A549 (cell line): ENCODE results near the gene FKBP2. TPM values are rescaled to one million over a fixed set of nuclear protein-coding genes. Genes with fewer than 3 reads are reported as not detected.

Experiments used
- ATAC-seq, 2 experiments: fragments of 200-7000 bp in 1 of 2; fragments of >200 bp in 1 of 2; cut with Nextera tagmentation in 1 of 2; cut with Tn5 transposase in 1 of 2; 3 replicates each; pipeline versions ENCODE4 v1.8.0 to v1.9.1; 2018 to 2020; ENCODE audit warnings: mild to moderate bottlenecking in 1 of 2, moderate library complexity in 1 of 2
- CTCF ChIA-PET: fragments of 300-600 bp; sonication (Branson Sonifier 250); formaldehyde crosslinking; extraction: SDS; loops from one replicate; lab custom pipeline; 2021; ENCODE audit warnings: antibody characterized with exemption, inconsistent platforms; lab: Yijun Ruan, JAX
- POLR2A ChIA-PET: fragments of 350-600 bp; formaldehyde crosslinking; extraction: SDS; loops from one replicate; lab custom pipeline; 2021; ENCODE audit warnings: antibody characterized with exemption, inconsistent platforms; lab: Yijun Ruan, JAX
- DNase-seq, 2 experiments: peaks; one replicate each; pipeline versions ENCODE4 v3.0.0 to v3.0.0-alpha.2; 2011 to 2016; ENCODE audit warnings: low read depth in 1 of 2, low spot score in 1 of 2
- FAIRE-seq: peaks from 2 replicates; lab custom pipeline; 2011; peaks lifted over from hg19 to GRCh38; lab: Jason Lieb, UNC
- H3K27ac ChIP-seq, 2 experiments: fragments of >200 bp; sonication (Bioruptor Twin); formaldehyde crosslinking; 3 replicates each; pipeline ENCODE4 v1.5.1; 2016 to 2017
- H3K4me1 ChIP-seq: fragments of >200 bp; sonication (Bioruptor Twin); formaldehyde crosslinking; 3 replicates; pipeline ENCODE4 v1.6.1; 2016
- H3K4me2 ChIP-seq: fragments of >200 bp; sonication (Bioruptor Twin); formaldehyde crosslinking; 3 replicates; pipeline ENCODE4 v1.6.1; 2016
- H3K4me3 ChIP-seq: fragments of >200 bp; sonication (Bioruptor Twin); formaldehyde crosslinking; 3 replicates; pipeline ENCODE4 v1.5.1; 2016
- H3K9me3 ChIP-seq: fragments of >200 bp; sonication (Bioruptor Twin); formaldehyde crosslinking; 3 replicates; pipeline ENCODE4 v1.6.1; 2016
- BHLHE40 ChIP-seq: IDR thresholded peaks from 2 replicates; pipeline ENCODE4 v1.6.1; 2012; ENCODE audit warnings: low read depth, low read length, inconsistent platforms
- CHD4 ChIP-seq: fragments of 200-600 bp; sonication (generic); IDR thresholded peaks from 2 replicates; pipeline ENCODE4 v1.6.1; 2016; ENCODE audit warnings: antibody characterized with exemption, mild to moderate bottlenecking, borderline replicate concordance
- EHF ChIP-seq: fragments of 250-450 bp; sonication (Bioruptor Pico); IDR thresholded peaks from 2 replicates; pipeline ENCODE4 v1.5.0; 2020; ENCODE audit warnings: mild to moderate bottlenecking
- JUNB ChIP-seq: fragments of >200 bp; sonication (Bioruptor Twin); formaldehyde crosslinking; IDR thresholded peaks from 2 replicates; pipeline ENCODE4 v1.6.1; 2016
- KDM1A ChIP-seq: fragments of 200-600 bp; sonication (generic); IDR thresholded peaks from 2 replicates; pipeline ENCODE4 v1.6.1; 2016; ENCODE audit warnings: low read depth, mild to moderate bottlenecking
- MAFK ChIP-seq: fragments of 450-650 bp; IDR thresholded peaks from 2 replicates; pipeline ENCODE4 v1.6.1; 2014; ENCODE audit not compliant: partially characterized antibody
- MAZ ChIP-seq: fragments of 150-350 bp; IDR thresholded peaks from 2 replicates; pipeline ENCODE4 v1.6.1; 2014; ENCODE audit warnings: antibody characterized with exemption, low read depth, low read length, borderline replicate concordance
- MYC ChIP-seq: IDR thresholded peaks from 2 replicates; pipeline ENCODE4 v1.6.1; 2012; ENCODE audit warnings: mild to moderate bottlenecking, inconsistent platforms, low read length, improper control_type of control experiment, borderline replicate concordance
- NFE2L2 ChIP-seq: fragments of 150-350 bp; conservative IDR thresholded peaks from 2 replicates; pipeline ENCODE4 v1.6.1; 2014; ENCODE audit warnings: low read length
- NR3C1 ChIP-seq: fragments of >200 bp; sonication (Bioruptor Twin); formaldehyde crosslinking; IDR thresholded peaks from 3 replicates; pipeline ENCODE4 v1.6.1; 2017
- POLR2AphosphoS2 ChIP-seq: conservative IDR thresholded peaks from 2 replicates; pipeline ENCODE4 v1.6.1; 2012; ENCODE audit warnings: low read length, improper control_type of control experiment, inconsistent platforms
- RARB ChIP-seq: fragments of 250-450 bp; sonication (Bioruptor Pico); IDR thresholded peaks from 2 replicates; pipeline ENCODE4 v1.8.0; 2021; ENCODE audit warnings: mild to moderate bottlenecking, moderate library complexity
- RNF2 ChIP-seq: fragments of 200-600 bp; sonication (generic); IDR thresholded peaks from 2 replicates; pipeline ENCODE4 v1.6.1; 2016; ENCODE audit warnings: low read depth, mild to moderate bottlenecking, antibody characterized with exemption, moderate library complexity, borderline replicate concordance
- TP53 ChIP-seq: fragments of 250-450 bp; sonication (Bioruptor Pico); IDR thresholded peaks from 2 replicates; pipeline ENCODE4 v1.5.0; 2021; ENCODE audit warnings: mild to moderate bottlenecking, moderate library complexity
- ZC3H11A ChIP-seq: fragments of 450-650 bp; IDR thresholded peaks from 2 replicates; pipeline ENCODE4 v1.6.1; 2014; ENCODE audit warnings: antibody characterized with exemption, mild to moderate bottlenecking
- ZNF302 ChIP-seq: fragments of 250-450 bp; sonication (Bioruptor Pico); IDR thresholded peaks from 2 replicates; pipeline ENCODE4 v1.9.0; 2021; ENCODE audit warnings: inconsistent platforms, mild to moderate bottlenecking, moderate library complexity
- WGBS: methylation state at CpG from one replicate; pipeline ENCODE4 v1.1.6; 2017; ENCODE audit errors: missing lambda C conversion rate; 5-methylcytosine and 5-hydroxymethylcytosine counted together
- polyA plus RNA-seq, 4 experiments: library from polyadenylated mRNA; depleted of rRNA in 3 of 4; stranded (reverse); fragments of >200 nt; fragmentation: RNase III in 1 of 4; extraction: RNeasy Plus Mini Kit Qiagen cat#74134 plus additional on column Dnase treatment in 1 of 4; gene quantifications; 2 replicates in 3 of 4; 3 replicates in 1 of 4; pipeline ENCODE4 v1.2.3, GENCODE V29; 2011 to 2017
- TF ChIP-seq, protein P1 (sequence below): IDR thresholded peaks from 2 replicates; pipeline ENCODE4 v1.6.1; 2012; ENCODE audit warnings: low read depth, borderline replicate concordance
- TF ChIP-seq, protein P2 (sequence below): IDR thresholded peaks from 2 replicates; pipeline ENCODE4 v1.6.1; 2012
- TF ChIP-seq, protein P3 (sequence below): fragments of >200 bp; sonication (Bioruptor Twin); formaldehyde crosslinking; IDR thresholded peaks from 3 replicates; pipeline ENCODE4 v1.6.1; 2016

FKBP2 gene
- polyA plus RNA-seq, 2 of the 4 experiments (the other 2 are of a cell fraction): 40.5 to 131 TPM

DNA sequence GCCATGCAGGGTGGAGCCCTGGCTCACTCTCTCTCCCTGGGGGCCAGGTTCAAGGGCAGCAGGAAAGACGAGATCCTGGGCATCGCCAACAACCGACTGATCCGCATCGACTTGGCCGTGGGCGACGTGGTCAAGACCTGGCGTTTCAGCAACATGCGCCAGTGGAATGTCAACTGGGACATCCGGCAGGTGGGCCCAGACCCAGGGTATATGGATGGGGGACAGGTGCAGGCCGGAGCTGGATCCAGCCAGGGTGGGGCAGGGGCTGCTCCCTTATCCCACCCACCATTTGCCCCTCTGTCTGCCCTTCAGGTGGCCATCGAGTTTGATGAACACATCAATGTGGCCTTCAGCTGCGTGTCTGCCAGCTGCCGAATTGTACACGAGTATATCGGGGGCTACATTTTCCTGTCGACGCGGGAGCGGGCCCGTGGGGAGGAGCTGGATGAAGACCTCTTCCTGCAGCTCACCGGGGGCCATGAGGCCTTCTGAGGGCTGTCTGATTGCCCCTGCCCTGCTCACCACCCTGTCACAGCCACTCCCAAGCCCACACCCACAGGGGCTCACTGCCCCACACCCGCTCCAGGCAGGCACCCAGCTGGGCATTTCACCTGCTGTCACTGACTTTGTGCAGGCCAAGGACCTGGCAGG lies 17.8 kb upstream of the FKBP2 start:
- CTCF ChIA-PET: interaction anchor here (1.0 to 19.9 kb wide), 8 partner anchors 8 to 182 kb away, joined by 3 to 254 read pairs (median 6); partner anchors contain the start of genes ESRRA, FERMT3, PLCB3 and STIP1

DNA sequence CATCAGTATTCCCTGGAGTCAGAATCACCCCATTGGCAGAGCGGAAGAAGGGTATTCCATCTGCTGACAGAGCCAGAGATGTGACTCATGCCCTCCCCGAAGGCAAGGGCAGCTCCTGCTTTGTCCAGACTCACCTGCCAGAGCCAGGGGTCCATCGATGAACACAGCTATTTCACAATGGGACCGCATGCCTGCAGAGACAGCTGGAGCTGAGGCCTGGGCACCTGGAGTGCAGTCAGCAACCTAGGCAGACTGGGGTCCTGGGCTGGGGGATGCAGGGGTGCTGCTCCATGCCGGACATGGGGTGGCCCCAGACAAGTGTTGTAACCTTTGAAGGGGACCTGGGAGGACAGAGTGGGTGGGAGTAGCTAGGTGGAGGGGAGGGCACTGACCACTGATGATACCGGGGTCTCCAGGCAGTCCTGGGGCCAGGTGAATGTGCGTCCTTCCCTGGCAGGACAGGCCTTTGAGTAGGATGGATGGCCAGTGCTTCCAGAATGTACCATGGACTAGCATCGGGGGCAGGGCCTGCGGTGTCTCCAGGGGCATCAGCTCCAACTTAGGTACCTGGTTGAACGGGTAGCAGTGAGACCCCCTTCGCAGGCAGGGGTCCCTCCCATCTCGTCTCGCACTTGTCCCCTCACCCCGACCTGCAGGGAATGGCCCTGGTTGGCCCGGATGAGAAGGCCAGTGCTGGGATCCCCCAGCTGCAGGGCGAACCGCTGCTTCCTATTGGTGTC lies 16.6 kb upstream of the FKBP2 start:
- Histone ChIP-seq H3K27ac (no peak overlapping the region), H3K4me1 (peaks cover 26% of the 10 kb centered on the region), H3K4me2 (no peak overlapping the region), H3K4me3 (no peak overlapping the region), H3K9me3 (no peaks in the 10 kb centered on the region)
- ATAC-seq: no peak
- no peak for TF ChIP-seq ZC3H11A
- no peak for TF ChIP-seq BHLHE40
- TF ChIP-seq MAFK: no peak
- no peak for TF ChIP-seq ZNF302 (CRISPR knock-in tag)
- TF ChIP-seq MYC: no peak
- TF ChIP-seq, protein P1, sequence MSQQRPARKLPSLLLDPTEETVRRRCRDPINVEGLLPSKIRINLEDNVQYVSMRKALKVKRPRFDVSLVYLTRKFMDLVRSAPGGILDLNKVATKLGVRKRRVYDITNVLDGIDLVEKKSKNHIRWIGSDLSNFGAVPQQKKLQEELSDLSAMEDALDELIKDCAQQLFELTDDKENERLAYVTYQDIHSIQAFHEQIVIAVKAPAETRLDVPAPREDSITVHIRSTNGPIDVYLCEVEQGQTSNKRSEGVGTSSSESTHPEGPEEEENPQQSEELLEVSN: no peak
- no peak for TF ChIP-seq RARB
- no peak for TF ChIP-seq TP53 (CRISPR knock-in tag)
- TF ChIP-seq RNF2: no peak
- TF ChIP-seq KDM1A: no peak
- TF ChIP-seq EHF (CRISPR knock-in tag): no peak
- TF ChIP-seq POLR2AphosphoS2: no peak
- TF ChIP-seq CHD4: no peak
- TF ChIP-seq MAZ: no peak
- TF ChIP-seq JUNB: no peak
- TF ChIP-seq, protein P2, sequence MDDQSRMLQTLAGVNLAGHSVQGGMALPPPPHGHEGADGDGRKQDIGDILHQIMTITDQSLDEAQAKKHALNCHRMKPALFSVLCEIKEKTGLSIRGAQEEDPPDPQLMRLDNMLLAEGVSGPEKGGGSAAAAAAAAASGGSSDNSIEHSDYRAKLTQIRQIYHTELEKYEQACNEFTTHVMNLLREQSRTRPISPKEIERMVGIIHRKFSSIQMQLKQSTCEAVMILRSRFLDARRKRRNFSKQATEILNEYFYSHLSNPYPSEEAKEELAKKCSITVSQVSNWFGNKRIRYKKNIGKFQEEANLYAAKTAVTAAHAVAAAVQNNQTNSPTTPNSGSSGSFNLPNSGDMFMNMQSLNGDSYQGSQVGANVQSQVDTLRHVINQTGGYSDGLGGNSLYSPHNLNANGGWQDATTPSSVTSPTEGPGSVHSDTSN: no peak
- TF ChIP-seq, protein P3, sequence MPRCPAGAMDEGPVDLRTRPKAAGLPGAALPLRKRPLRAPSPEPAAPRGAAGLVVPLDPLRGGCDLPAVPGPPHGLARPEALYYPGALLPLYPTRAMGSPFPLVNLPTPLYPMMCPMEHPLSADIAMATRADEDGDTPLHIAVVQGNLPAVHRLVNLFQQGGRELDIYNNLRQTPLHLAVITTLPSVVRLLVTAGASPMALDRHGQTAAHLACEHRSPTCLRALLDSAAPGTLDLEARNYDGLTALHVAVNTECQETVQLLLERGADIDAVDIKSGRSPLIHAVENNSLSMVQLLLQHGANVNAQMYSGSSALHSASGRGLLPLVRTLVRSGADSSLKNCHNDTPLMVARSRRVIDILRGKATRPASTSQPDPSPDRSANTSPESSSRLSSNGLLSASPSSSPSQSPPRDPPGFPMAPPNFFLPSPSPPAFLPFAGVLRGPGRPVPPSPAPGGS: no peak
- no peak for TF ChIP-seq NR3C1
- WGBS: 86% methylated on average over 14 of the region's 17 CpGs
- DNase-seq: no peak
- CTCF ChIA-PET: interaction anchor here (1.4 to 19.9 kb wide), 8 partner anchors 9 to 79 kb away, joined by 3 to 254 read pairs (median 7); partner anchors contain the start of genes ESRRA, FERMT3, PLCB3 and STIP1
- POLR2A ChIA-PET: no interaction called here
- FAIRE-seq: no peak

More for the DNA sequence above, 17.8 kb upstream of the FKBP2 start:
- DNase-seq: no peak
- H3K9me3 ChIP-seq: no peaks in the 10 kb centered on the region
- no peak for TF ChIP-seq NFE2L2
- TF ChIP-seq, all 56 proteins: peak for 0
- ATAC-seq (no peak), FAIRE-seq (no peak)
- WGBS: 90% methylated on average over 24 of the region's 24 CpGs
- H3K4me3 ChIP-seq: no peak overlapping the region
- H3K4me2 ChIP-seq: no peak overlapping the region
- H3K4me1 ChIP-seq: peaks cover 26% of the 10 kb centered on the region
- no peak overlapping the region for H3K27ac ChIP-seq
- POLR2A ChIA-PET: no interaction called here
